HG02981 (cell line): ENCODE data around the gene TNS1.

Experiments used
- ATAC-seq: cut with Tn5 transposase; IDR thresholded peaks from one replicate; pipeline ENCODE4 v1.9.1; 2021; ENCODE audit warnings: mild to moderate bottlenecking, moderate library complexity; ENCODE audit not compliant: unreplicated experiment

TNS1 gene

DNA sequence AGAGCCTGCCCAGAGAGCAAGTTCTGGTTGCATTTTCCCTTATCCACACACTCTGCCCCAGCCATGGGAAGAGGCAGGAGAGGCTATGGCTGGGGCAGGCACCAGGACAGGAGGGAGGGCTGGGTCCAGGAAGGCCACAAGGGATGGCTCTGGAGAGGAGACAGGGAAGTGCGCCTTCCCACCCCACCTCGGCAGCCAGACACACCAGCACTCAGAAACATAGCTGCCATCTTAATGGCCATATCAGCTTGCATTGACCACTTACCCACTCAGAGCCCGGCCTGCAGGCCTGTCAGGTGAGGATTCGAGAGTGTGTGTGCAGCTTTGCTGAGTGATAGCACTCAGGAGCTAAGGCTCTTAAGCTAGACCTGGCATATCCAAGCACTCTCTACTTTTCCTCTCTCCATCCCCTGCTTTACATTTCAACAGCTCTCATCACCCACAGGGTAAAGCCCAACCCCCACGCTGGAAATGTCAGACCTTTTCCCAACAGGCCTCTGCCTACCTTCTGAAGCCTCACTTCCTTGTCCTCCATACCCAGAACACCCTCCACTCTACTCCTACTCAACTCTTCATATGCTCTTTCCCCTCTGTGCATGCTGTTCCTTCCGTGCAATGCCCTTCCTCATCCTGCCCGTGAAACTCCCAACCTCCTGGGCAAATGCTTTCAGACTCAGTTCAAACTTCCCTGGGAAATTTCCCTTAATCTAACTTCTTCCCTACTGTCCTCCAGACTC lies 147.9 kb downstream of the TNS1 start:
- no peak for ATAC-seq

- ATAC-seq: no peak
Measured at GRCh38 chr2:217853961-217854360, 148.8 kb downstream of the TNS1 start.

DNA sequence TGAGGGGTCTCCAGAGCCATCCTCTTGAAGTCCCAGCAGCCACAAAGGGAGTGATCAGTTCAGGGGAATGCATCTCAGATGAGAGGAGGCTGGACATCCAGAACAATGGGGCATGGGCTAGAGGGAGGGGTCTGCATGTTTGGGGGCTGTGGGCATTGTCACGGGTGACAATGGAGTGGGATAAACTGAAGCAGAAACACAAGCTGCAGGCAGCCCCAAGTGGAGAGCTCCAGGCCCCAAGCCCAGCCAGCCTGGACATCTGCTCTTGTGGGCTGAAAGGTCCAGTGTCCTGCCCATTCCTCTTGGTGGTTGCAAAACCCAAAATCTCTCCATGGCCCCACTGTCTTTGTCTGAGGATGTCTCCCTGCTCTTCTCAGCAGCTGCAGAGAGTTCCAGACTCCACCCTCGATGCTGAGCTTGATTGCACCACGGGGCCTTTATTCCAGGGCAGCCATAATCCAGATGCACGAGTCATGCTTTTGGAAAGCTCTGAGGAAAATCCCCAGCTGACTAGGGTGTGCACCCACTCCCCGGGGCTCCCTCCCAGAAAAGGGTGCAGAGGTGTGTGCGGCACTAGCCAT lies 149.4 kb downstream of the TNS1 start:
- ATAC-seq: no peak

GRCh38 chr2:217852555-217853211 lies 150.1 kb downstream of the TNS1 start:
- ATAC-seq: no peak

DNA sequence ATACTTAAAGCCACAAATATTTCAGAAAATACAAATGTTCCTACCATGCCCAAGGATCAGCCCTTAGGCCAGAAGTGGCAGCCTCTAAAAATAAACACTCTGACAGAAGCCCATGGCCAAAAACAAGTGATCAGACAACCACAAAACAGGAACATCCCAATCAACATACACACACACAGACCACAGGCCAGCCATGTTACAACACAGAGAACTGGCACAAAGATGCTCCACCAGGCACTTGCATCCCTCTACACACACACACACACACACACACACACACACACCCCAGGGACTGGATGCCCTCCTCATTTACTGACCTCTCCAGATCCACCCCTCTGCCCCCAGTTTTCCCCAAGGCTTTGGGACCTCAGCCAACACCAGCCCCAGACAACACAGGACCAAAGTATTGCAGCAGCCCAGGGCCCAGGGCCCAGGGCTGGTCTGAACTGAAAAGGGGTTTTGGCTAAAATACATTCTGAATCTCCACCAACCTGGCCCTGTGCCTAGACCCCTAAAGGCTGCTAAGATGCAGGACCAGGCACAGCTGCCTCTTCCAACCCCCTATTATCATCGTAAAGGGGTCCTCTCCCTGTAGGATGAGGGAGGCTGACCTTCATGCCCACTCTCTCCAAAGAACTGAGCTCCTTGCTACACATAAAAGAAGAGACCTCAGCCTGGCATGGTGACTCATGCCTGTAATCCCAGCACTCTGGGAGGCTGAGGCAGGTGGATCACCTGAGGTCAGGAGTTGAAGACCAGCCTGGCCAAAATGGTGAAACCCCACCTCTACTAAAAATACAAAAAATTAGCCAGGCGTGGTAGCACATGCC lies 151.4 kb downstream of the TNS1 start:
- ATAC-seq: no peak

DNA sequence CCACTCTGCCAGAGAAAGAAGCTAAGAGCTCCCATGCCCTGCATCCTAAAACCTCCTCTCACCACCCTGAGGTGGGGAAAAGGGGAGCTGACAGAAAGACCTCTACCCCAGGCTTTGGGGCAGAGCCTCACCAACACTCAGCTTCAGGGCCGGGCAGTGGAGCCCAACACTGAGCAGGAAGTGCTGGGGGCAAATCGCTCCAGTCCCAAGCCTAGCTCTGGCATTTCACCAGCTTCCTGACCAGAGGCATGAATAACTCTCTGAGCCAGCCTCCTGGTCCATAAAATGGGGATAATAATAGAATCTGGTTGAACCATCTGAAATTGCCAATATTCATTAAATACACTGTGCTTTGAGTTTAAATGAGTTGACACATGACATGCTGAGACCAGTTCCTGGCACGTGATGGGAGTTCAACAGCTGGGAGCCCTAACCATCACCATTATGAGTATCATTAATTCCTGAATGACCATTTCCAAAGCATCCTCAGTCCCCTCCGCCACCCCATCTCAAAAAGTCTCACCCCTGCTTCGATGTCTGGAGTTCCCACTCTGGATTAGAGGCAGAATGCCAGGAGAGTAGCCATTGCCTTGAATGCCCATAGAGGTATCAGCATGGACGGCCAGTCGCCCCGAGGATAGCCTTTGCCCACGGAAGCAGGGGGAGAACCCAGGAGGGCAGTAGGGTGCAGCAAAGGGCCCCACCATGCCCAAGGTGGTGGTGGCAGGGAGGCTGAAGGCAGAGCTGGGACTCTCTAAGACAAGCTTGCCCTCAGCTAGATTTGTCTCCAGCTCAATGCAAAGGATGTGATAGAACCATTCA lies 153.4 kb downstream of the TNS1 start:
- ATAC-seq: no peak

- no peak for ATAC-seq
Measured at GRCh38 chr2:217848351-217848957, 154.3 kb downstream of the TNS1 start.

- no peak for ATAC-seq
Measured at GRCh38 chr2:217847552-217848350, 155.0 kb downstream of the TNS1 start.

GRCh38 chr2:217847115-217847514 lies 155.7 kb downstream of the TNS1 start:
- no peak for ATAC-seq

GRCh38 chr2:217846321-217846743 lies 156.5 kb downstream of the TNS1 start:
- ATAC-seq: no peak

DNA sequence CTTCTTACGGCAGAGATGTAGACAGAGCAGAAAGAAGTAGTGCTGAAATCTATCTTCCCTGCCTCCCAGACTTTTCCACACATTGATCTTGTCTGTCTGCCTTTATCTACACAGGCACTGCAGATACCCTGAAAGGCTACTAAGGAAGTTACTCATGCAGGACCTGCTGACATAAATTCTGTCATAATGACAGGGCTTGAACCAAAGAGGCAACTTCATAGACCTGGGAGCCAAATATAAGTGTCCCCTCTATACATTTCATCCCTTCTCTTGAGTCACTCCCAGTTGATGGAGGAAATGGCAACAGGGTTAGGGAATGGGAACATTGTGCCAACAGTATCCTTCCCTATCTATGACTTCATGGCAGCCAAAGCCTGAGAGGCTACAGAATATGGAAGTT lies 157.5 kb downstream of the TNS1 start:
- no peak for ATAC-seq

- ATAC-seq: no peak
Measured at GRCh38 chr2:217844696-217845095, 158.1 kb downstream of the TNS1 start.

DNA sequence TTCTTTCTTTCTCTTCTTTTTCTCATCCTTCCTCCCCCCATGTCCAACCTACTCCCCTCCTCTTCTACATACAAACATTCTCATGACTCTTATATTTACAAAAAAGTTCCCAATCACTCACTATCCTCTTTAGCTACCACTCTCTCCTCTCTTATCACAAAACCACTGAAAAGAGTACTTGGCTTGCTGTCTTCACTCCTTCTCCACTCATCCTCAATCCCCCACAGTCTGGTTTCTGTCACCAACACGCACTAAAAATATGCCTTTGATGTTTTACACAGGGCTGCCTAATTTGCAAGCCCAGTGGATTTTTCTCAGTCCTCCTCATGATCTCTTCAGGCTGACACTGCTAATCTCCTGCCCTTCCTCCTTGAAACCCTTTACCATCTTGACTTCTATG lies 159.5 kb downstream of the TNS1 start:
- ATAC-seq: no peak

- ATAC-seq: no peak
Measured at GRCh38 chr2:217842017-217842416, 160.8 kb downstream of the TNS1 start.

- ATAC-seq: no peak
Measured at GRCh38 chr2:217840522-217840921, 162.3 kb downstream of the TNS1 start.

DNA sequence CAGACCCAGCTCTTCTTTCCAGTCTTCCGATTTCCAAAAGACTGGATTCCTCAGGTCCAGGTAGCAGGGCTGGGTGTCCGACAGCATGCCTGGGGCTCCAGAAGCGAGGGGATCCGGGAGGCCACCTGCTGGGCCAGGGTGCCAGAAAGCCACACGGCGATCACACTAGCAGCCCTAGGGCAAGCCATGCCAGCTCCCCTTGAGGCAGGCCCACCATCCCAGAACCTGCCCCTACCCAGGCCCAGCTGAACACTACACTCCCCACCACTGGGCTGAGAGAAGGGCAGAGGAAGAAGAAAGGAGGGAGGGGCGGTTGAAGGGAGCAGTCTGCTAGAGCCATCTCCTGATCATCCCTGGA lies 163.1 kb downstream of the TNS1 start:
- no peak for ATAC-seq

- ATAC-seq: no peak
Measured at GRCh38 chr2:217839073-217839749, 163.6 kb downstream of the TNS1 start.

GRCh38 chr2:217838409-217838831 lies 164.4 kb downstream of the TNS1 start:
- no peak for ATAC-seq

DNA sequence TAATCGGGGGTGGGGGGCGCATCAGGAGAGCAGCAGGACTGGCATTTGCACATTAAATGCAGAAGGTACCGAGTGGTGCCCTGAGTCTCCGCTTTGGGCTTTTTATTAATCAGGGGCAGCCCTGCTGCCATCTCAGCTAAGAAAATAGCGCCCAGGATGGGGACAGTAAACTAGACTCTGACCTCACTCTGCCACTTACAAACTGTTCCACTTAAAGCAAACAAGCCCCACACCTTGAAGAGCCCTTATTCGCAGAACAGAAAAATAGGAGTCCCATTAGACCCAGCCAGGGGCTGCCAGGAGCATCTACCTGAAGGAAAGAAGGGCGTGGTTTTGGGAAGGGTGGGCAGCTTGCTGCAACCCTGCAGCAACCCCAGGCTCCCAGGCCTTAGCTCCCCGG lies 165.3 kb downstream of the TNS1 start:
- no peak for ATAC-seq
